CD4-positive, alpha-beta T cell treated with Interleukin-15 for 4 hours (primary cell): ENCODE measurements around the gene POLD3.

Experiments used
- DNase-seq: peaks from one replicate; pipeline ENCODE4 v3.0.0-alpha.2; 2020; ENCODE audit warnings: low spot score

Gene POLD3

DNA sequence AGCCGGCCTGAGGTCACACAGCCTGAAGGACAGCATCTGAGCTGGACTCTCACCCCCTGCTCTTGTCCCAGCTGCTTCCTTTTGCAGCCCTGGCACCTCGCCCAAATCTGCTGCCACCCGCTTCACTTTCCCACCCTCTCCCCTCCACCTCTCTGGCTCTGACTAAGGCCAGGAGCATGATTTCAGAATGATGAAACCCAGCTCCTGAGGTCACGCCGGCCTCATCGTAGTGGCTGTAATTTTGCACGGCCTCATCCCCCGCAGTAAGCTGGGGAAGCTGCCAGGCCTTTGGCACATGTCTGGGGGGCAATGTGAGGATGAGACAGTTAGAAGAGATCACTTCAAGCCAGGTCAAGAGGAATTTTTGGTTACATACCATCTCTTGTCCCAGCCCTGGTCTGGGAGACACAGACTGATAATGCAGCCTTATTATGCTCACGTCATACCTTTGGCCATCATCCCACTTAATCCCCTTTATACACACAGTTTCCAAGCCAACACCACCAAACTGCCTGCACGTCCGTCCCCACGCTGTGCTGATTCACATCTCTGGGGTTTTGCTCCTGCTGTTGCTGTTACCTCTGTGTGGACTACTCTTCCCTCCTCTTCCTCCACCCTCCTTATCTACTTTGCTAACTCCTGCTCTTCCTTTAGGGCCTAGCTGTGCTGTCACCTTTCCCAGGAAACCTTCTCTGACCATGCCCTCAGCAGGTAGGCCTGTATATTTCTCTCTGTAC, 80.7 kb downstream of the POLD3 start:
- no peak for DNase-seq

DNA sequence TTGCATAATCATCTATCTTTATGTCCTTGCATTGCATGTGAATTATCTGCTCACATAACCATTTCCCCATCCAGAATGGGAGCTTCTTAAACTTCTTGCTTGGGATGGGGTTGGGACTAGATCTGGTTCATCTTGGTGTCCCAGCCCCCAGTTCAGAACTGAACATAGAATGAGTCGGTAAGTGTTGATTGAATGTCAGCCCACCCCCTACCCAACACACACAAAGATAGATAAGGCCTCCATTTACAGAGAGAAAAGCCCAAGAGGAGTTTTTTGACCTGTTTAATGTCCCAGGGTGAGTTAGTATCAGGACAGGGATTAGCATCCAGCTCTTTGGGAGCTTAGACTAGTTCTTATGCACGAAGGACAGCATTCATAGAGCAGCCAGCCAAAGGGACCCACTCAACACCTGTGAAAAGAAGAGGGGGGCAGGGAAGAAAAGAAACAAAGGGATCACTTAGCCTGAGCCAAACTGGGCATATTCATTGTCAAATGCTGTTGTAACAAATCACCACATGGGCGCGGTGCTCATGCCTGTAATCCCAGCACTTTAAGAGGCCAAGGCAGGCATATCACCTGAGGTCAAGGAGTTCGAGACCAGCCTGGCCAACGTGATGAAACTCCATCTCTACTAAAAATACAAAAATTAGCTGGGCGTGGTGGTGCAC, 81.4 kb downstream of the POLD3 start:
- no peak for DNase-seq

GRCh38 chr11:74675761-74676160, 83.4 kb downstream of the POLD3 start:
- no peak for DNase-seq

DNA sequence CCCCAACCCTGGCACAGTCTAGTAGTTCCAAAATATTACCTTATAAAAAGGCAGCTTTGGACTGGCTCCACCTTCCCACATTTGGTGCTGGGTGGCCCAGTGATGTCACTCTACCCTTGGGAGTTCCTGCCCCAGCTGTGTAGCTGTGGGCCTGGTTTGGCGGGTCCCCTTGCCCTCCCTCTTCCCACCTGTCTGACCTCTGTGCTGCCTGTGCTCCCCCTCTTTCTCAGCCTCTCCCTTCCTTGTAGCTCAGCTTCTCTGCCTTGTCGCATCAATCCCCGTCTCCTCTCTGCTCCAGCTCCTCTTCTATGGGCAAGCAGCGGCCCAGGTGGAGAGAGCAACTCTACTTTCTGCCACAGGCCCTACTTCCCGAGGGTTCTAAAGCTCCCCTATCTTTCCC, 84.2 kb downstream of the POLD3 start:
- no peak for DNase-seq

DNA sequence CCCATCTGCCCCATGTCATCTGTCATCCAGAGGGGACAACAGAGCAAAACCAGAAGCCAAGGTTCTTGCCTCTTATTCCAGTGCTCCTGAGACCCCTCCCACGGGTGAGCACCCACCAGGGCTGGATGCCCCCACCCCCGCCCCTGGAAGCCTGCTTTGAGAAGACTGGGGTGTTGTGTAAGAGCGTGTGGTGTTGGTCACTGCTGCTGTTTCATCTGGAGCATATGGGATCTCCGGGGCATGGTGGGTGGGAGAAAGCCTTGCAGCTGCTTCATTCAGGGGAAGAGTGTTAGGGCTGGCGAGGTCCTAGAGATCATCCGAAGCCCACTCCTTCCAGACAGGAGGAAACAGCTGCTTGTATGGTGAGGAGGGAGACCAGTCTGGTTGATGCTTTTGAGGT, 84.7 kb downstream of the POLD3 start:
- no peak for DNase-seq

DNA sequence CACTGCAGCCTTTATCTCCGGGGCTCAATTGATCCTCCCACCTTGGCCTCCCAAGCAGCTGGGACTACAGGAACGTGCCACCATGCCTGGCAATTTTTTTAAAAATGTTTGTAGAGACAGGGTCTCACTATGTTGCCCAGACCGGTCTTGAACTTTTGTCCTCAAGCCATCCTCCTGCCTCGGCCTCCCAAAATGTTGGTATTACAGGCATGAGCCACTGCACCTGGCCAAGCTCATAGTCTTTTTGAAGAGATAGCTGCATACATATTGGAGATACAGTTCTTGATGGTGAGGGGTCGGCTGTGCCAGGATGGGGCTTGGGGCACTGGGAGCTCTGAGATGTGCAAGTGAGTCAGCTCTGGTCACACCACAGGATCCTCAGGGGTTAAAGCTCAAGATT, 85.7 kb downstream of the POLD3 start:
- no peak for DNase-seq

DNA sequence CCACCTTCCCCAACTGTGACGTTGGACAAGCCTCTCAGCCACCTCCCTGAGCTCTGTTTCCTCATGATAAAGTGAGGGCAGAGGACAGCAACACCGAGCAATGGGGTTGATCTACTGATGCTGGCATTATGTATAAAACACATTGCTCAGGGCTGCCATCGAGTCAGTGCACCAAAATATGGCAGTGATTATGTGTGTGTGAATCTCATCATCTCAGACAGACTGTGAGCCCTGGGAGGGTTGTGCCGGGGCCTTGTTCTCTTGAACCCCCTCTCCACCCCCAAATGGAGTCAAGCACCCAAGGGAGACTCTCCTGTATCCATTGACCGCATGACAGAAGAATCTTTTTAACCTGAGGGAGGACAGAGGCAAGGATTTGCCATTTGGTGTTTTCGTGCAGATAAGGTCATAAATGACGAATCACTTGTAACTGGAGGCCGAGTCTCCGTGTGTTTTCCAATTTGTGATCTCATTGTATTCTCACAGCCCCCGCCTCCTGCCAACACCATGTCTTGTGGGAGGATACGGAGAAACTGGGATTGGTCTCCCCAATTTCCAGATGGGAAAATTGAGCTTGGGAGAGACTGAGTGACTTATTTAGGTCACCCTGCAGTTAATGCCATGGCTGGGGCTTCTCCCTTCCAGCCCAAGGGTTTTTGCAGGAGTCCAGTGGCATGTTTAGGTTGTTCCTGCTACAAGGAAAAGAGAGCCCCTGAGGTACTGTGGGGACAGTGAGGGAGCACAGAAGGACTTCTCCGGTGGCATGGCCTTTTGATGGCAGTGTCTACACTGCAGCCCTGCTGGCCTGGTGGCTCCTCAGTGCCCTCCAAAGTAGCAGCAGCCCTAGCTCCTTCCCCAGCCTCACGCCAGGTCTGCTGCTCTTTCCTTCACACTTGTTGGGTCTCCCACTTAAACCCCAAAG, 86.5 kb downstream of the POLD3 start:
- DNase-seq, result no peak

GRCh38 chr11:74679513-74679865, 87.1 kb downstream of the POLD3 start:
- no peak for DNase-seq

- no peak for DNase-seq
These were observed 87.8 kb downstream of the POLD3 start for GRCh38 chr11:74680035-74680671.

DNA sequence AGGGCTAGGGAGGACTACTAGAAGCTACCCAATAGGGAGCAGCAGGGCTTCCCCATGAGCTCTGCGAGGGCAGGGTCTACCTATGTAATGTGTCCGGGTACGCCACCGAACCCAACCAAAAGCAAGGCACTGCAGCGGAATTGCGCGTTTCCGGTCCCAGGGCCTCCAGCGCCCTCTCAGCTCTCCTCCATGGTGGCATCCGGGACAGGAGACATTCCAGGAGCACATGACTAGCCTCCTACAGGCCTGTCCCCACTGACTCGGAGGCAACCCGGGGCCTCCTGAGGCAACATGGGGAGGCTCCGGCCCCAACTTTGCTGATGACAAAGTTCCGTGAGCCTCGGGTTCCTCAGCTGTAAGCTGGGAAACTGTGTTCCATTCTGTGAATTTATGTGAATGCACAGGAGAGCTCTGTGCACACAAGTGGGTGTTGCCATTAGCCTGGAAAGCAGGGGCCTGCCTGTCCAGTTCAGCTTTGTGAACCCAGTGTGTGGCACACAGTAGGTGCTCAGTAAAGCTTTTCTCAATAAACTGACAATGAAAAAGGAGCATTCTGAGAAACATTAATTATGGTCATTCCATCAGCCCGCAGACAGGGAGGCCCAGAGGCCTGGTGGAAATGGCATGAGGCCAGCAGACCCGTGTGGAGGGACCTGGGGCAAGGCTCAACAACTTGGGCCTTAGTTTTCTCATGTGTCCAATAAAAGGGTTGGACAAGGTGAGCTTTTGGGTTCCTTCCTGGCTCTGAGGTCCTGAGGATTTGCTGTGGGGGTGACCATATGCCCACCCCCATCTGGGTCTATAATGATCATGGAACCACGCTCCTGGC, 88.5 kb downstream of the POLD3 start:
- DNase-seq, result no peak

GRCh38 chr11:74681686-74682651, 89.6 kb downstream of the POLD3 start:
- DNase-seq, result no peak

GRCh38 chr11:74682731-74683278, 90.4 kb downstream of the POLD3 start:
- no peak for DNase-seq

DNA sequence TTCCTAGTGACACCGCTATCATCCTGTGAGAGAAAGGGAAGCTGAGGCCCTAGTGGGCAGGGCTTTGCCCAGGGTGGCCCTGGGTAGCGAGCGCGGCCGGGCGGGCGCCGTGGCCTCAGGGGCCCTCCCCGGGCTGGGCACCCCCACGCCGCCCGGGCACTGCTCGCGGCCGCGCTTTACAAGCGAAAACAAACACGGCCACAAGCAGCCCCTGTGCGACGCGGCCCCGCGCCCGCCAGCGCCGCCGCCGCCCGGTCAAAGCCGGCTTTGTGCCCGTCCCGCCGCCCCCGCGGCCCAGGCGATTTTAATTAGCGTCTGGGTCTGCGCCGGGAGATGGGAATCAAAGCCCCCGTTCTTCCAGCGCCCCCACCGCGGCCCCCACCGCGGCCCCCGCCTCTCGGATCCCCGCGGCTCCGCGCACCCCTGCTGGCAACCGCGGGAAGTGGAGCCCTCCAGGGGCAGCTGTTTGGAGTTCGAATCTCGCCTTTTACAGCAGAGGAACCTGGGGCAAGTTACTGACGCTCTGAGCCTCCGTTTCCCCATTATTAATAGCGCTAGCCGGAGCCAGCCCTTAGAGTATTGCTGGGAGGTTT, 91.0 kb downstream of the POLD3 start:
- no peak for DNase-seq

- DNase-seq, result no peak
These were observed 91.6 kb downstream of the POLD3 start for GRCh38 chr11:74683941-74684481.

- no peak for DNase-seq
These were observed 92.3 kb downstream of the POLD3 start for GRCh38 chr11:74684661-74685060.

DNA sequence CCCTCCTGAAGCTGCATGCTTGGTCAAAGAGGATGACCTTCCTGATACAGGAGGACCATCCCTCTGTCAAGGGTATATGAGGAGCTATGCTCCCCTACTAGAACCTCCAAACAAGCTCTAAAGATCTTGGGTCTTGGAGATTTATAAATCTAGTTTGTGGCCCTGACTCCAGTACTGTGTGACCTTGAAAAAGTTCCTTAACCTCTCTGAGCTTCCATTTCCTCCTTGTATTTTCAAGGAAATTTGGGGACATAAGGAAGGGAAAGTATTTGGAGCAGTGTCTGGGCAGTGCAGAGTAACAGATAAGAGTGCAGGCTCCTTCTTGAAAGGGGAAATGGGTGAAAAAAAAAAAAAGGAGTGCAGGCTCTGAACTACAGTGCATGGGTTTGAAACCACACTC, 93.0 kb downstream of the POLD3 start:
- DNase-seq, result no peak

GRCh38 chr11:74685905-74686304, 93.5 kb downstream of the POLD3 start:
- no peak for DNase-seq

DNA sequence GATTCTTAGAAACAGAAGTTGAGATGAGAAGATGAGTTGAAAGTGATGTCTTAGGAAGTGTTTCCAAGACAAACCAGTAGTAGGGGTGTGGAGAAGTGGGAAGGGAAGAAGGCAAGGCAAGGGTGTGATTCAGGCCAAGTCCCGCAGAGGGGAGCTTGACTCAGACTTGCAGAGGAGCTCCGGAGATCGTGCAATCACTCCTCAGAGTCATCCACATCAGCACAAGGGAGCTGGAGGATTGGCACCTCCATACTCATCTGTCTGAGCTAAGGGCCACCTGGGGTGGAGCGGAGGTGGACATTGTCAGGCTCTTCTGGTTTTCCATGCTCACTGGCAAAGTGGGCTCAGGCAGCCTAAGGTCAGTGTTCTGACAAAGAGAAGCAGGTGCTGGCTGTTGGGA, 94.4 kb downstream of the POLD3 start:
- no peak for DNase-seq
